B cell (primary cell): ENCODE results near the gene BHLHE40. TPM values are rescaled to one million over a fixed set of nuclear protein-coding genes. Genes with fewer than 3 reads are reported as not detected.

Experiments used
- ATAC-seq: fragments of 200-7000 bp; cut with Tn5 transposase; one replicate; pipeline ENCODE4 v1.10.0; 2021; ENCODE audit warnings: low read depth, mild to moderate bottlenecking, moderate number of reproducible peaks, moderate library complexity
- CTCF ChIA-PET: fragments of 350-600 bp; sonication (Branson Sonifier 250); formaldehyde crosslinking; loops from one replicate; lab custom pipeline; 2021; ENCODE audit warnings: antibody characterized with exemption, inconsistent platforms; lab: Charles Lee
- POLR2A ChIA-PET: fragments of 350-600 bp; sonication (Branson Sonifier 250); formaldehyde crosslinking; loops from one replicate; lab custom pipeline; 2021; ENCODE audit warnings: antibody characterized with exemption; lab: Charles Lee
- DNase-seq: peaks from one replicate; pipeline ENCODE4 v3.0.0; 2013
- H2AFZ ChIP-seq: 2 replicates; pipeline ENCODE4 v1.6.1; 2012; ENCODE audit warnings: mild to moderate bottlenecking, low read depth, low read length; ENCODE audit not compliant: insufficient read depth, poor library complexity, severe bottlenecking
- H3K27ac ChIP-seq, 2 donors: 1 replicate in 1 of 2; 2 replicates in 1 of 2; pipeline ENCODE4 v1.5.1; 2012 to 2013; ENCODE audit warnings: low read length in 2 of 2, mild to moderate bottlenecking in 2 of 2, moderate library complexity in 1 of 2
- H3K27me3 ChIP-seq, 4 experiments: fragments of 200-600 bp in 1 of 4; sonication (generic) in 1 of 4; replicated peaks in 1 of 4; 1 replicate in 2 of 4; 2 replicates in 2 of 4; pipeline versions ENCODE4 v1.6.1 to v1.7.0; 2013 to 2016; ENCODE audit warnings: low read length in 3 of 4, mild to moderate bottlenecking in 2 of 4, mixed read lengths in 1 of 4, moderate library complexity in 1 of 4; ENCODE audit not compliant: insufficient read depth in 4 of 4, control insufficient read depth in 3 of 4; ENCODE audit errors: control extremely low read depth in 1 of 4
- H3K36me3 ChIP-seq, 2 experiments: replicated peaks in 1 of 2; 1 replicate in 1 of 2; 2 replicates in 1 of 2; pipeline versions ENCODE4 v1.6.1 to v1.7.1; 2013; ENCODE audit warnings: low read length in 1 of 2; ENCODE audit not compliant: insufficient read depth in 2 of 2, control insufficient read depth in 1 of 2; ENCODE audit errors: control extremely low read depth in 1 of 2, extremely low read depth in 1 of 2
- H3K4me1 ChIP-seq, 2 donors: fragments of 200-600 bp in 1 of 2; sonication (generic) in 1 of 2; 1 replicate in 1 of 2; 2 replicates in 1 of 2; pipeline versions ENCODE4 v1.5.1 to v1.6.1; 2013 to 2017; ENCODE audit warnings: low read length in 2 of 2; ENCODE audit not compliant: control insufficient read depth in 2 of 2, insufficient read depth in 2 of 2
- H3K4me2 ChIP-seq: replicated peaks from 2 replicates; pipeline ENCODE3; 2012; ENCODE audit warnings: mild to moderate bottlenecking, low read depth, low read length; ENCODE audit not compliant: poor library complexity, severe bottlenecking
- H3K4me3 ChIP-seq, 5 experiments: fragments of 200-600 bp in 1 of 5; sonication (generic) in 1 of 5; 1 replicate in 3 of 5; 2 replicates in 2 of 5; pipeline versions ENCODE4 v1.5.1 to v1.7.0; 2011 to 2016; ENCODE audit warnings: low read length in 4 of 5, mild to moderate bottlenecking in 4 of 5, low read depth in 2 of 5, control low read depth in 1 of 5, moderate library complexity in 1 of 5; ENCODE audit not compliant: insufficient read depth in 1 of 5; ENCODE audit errors: control extremely low read depth in 1 of 5, extremely low read depth in 1 of 5
- H3K79me2 ChIP-seq: fragments of 200-600 bp; sonication (generic); one replicate; pipeline ENCODE4 v1.6.0; 2016; ENCODE audit warnings: low read length; ENCODE audit not compliant: control insufficient read depth, insufficient read depth
- H3K9ac ChIP-seq: fragments of 200-600 bp; sonication (generic); 2 replicates; pipeline ENCODE4 v1.6.1; 2017; ENCODE audit warnings: mild to moderate bottlenecking, low read length, moderate library complexity
- H3K9me3 ChIP-seq, 3 donors: one replicate each; pipeline versions ENCODE4 v1.6.1 to v1.7.1; 2013; ENCODE audit warnings: low read length in 2 of 3; ENCODE audit not compliant: control insufficient read depth in 2 of 3, insufficient read depth in 1 of 3; ENCODE audit errors: control extremely low read depth in 1 of 3
- H4K20me1 ChIP-seq: 2 replicates; pipeline ENCODE4 v1.6.0; 2012; ENCODE audit warnings: mild to moderate bottlenecking, low read length; ENCODE audit not compliant: insufficient read depth, control insufficient read depth, poor library complexity, severe bottlenecking
- H3K27ac Mint-ChIP-seq: one replicate; pipeline ENCODE4 v1.8.0; 2021; ENCODE audit warnings: mixed read lengths
- H3K27me3 Mint-ChIP-seq: one replicate; pipeline ENCODE4 v1.8.0; 2021; ENCODE audit warnings: mixed read lengths
- H3K4me1 Mint-ChIP-seq: one replicate; pipeline ENCODE4 v1.8.0; 2021; ENCODE audit warnings: mixed read lengths
- H3K4me3 Mint-ChIP-seq: one replicate; pipeline ENCODE4 v1.8.0; 2021; ENCODE audit warnings: mixed read lengths
- H3K9me3 Mint-ChIP-seq: one replicate; pipeline ENCODE4 v1.8.0; 2022; ENCODE audit warnings: mixed read lengths; ENCODE audit not compliant: insufficient read depth
- EZH2 ChIP-seq: IDR thresholded peaks from 2 replicates; pipeline ENCODE4 v1.6.1; 2012; ENCODE audit warnings: borderline replicate concordance, low read depth, mild to moderate bottlenecking, moderate library complexity, low read length; ENCODE audit not compliant: insufficient read depth, poor library complexity, severe bottlenecking
- WGBS: methylation state at CpG from one replicate; pipeline ENCODE4 v1.1.5; 2013; ENCODE audit warnings: missing lambda C conversion rate; ENCODE audit not compliant: insufficient coverage; 5-methylcytosine and 5-hydroxymethylcytosine counted together
- intact Hi-C: fragments of 100-400 bp; cut with micrococcal nuclease; formaldehyde crosslinking; loops from one replicate; pipeline ENCODE4 v1.10.0; 2022
- polyA plus RNA-seq: library from polyadenylated mRNA; depleted of rRNA; stranded (reverse); fragments of >200 nt; gene quantifications from 2 replicates; pipeline ENCODE4 v1.2.3, GENCODE V29; 2012
- total RNA-seq, 2 donors: library from RNA; stranded (reverse); fragments of 120-200 nt in 1 of 2; gene quantifications; 1 replicate in 1 of 2; 2 replicates in 1 of 2; pipeline versions ENCODE4 v1.2.3 to v1.2.4, GENCODE V29; 2013 to 2022
- TF ChIP-seq, protein P1 (sequence below): fragments of 200-600 bp; IDR thresholded peaks from one replicate; pipeline ENCODE4 v1.8.0; 2022; ENCODE audit warnings: antibody characterized with exemption, mild to moderate bottlenecking

The BHLHE40 gene
- total and polyA plus RNA-seq, 2 donors (not counting 1 experiment from before 2014, with no cell fraction given): 26.2 to 53.8 TPM

DNA sequence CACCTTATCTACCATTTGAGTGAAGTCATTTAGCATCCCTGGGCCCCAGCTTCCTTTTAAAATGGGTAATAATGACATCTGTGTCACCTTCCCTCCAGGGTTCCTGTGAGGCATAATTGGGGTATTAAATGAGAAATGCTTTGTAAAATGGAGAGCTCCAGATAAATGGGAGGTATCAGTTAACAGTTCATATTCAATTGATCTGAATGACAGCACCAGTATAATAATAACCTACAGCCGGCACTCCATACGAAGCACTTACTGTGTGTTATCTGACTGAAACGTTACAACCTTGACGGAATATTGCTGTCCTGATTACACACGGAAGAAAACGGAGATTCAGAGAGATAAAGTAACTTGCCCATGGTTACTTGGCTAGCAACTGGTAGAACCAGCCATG lies 53.6 kb downstream of the BHLHE40 start:
- no peak for TF ChIP-seq EZH2
- TF ChIP-seq, protein P1, sequence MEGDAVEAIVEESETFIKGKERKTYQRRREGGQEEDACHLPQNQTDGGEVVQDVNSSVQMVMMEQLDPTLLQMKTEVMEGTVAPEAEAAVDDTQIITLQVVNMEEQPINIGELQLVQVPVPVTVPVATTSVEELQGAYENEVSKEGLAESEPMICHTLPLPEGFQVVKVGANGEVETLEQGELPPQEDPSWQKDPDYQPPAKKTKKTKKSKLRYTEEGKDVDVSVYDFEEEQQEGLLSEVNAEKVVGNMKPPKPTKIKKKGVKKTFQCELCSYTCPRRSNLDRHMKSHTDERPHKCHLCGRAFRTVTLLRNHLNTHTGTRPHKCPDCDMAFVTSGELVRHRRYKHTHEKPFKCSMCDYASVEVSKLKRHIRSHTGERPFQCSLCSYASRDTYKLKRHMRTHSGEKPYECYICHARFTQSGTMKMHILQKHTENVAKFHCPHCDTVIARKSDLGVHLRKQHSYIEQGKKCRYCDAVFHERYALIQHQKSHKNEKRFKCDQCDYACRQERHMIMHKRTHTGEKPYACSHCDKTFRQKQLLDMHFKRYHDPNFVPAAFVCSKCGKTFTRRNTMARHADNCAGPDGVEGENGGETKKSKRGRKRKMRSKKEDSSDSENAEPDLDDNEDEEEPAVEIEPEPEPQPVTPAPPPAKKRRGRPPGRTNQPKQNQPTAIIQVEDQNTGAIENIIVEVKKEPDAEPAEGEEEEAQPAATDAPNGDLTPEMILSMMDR: no peak
- peaks cover 19 to 36% of the 10 kb centered on the region in 2 donors for H3K4me1 ChIP-seq
- ChIA-PET POLR2A (no interaction called here), CTCF (interaction anchor here (0.7 kb wide), 1 partner anchor 608 kb away, joined by 3 read pairs; no protein-coding TSS in a partner anchor)
- no peak overlapping the region for H3K4me3 ChIP-seq
- H3K9me3 ChIP-seq: no peaks in the 10 kb centered on the region
- DNase-seq (no peak), ATAC-seq (no peak)
- H3K36me3 ChIP-seq: no peaks in the 10 kb centered on the region
- no peaks in the 10 kb centered on the region for H3K27me3 ChIP-seq
- no peak overlapping the region for H3K27ac Mint-ChIP-seq
- H3K27ac ChIP-seq: no peak overlapping the region
- 100% methylated on average over 4 of the region's 6 CpGs for WGBS
- peaks cover 43% of the 10 kb centered on the region for H3K4me1 Mint-ChIP-seq
- no peaks in the 10 kb centered on the region for H3K27me3 Mint-ChIP-seq
- no peaks in the 10 kb centered on the region for H3K79me2 ChIP-seq
- intact Hi-C loops: no loop called here
- H3K9me3 Mint-ChIP-seq: no peaks in the 10 kb centered on the region
- no peak overlapping the region for H3K9ac ChIP-seq
- no peak overlapping the region for H3K4me2 ChIP-seq
- no peak overlapping the region for H3K4me3 Mint-ChIP-seq
- H4K20me1 ChIP-seq: no peaks in the 10 kb centered on the region
- no peak overlapping the region for H2AFZ ChIP-seq

Other genes with a start within 250 kb of the BHLHE40 start
- 66.4 and 67.3 TPM in 2 replicates for gene ARL8B, start 142.9 kb downstream of the BHLHE40 start, total RNA-seq
- gene ARL8B, start 142.9 kb downstream of the BHLHE40 start, polyA plus RNA-seq: 14.5 and 22.6 TPM in 2 replicates
- gene EDEM1, start 208.3 kb downstream of the BHLHE40 start, total RNA-seq: 167 and 177 TPM in 2 replicates
- gene EDEM1, start 208.3 kb downstream of the BHLHE40 start, polyA plus RNA-seq: 58.3 and 130 TPM in 2 replicates